GM19099 (cell line): ENCODE results near the gene STIM2.

Source experiments
- POLR2A ChIP-seq: IDR thresholded peaks from 3 replicates; pipeline ENCODE4 v1.6.1; 2011; ENCODE audit warnings: low read depth; ENCODE audit not compliant: insufficient read length; ENCODE audit errors: extremely low read depth

The STIM2 gene

DNA sequence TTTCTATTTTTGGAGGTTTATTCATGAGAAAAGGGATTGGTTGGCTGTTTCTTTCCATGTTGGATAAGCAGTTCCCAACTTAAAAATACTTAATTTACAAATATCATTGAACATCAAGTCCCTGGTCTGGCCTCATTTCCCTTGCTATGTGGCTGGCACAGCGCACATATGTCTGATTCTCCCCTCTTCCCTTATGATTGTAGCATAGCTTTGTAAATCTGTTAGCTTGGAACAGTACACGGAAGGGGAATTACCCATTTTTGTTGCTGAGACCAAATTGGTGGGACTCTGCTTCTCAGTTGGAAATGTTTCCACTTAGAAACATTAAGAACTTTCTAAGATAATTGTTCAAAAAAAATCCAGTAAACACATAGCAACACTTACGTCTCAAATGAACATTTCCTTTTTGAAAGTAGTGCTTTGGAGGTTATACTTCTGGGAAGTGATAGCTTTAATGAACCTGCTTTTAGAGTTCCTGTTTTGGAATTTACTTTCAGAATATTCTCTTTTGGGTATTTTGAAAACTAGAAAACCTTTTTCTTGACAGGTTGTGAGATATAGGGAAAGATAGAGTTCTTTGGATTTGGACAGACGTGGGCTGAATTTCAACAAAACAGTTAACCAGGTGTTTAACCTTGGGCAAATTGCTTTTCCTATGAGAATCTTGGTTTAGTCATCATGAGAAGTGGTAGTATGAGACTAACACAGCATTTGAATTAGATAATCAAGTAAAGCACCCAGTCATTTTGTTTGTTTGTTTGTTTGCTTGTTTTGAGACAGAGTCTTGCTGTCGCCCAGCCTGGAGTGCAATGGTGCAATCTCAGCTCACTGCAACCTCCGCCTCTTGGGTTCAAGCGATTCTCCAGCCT, 47.3 kb downstream of the STIM2 start:
- TF ChIP-seq POLR2A: no peak

DNA sequence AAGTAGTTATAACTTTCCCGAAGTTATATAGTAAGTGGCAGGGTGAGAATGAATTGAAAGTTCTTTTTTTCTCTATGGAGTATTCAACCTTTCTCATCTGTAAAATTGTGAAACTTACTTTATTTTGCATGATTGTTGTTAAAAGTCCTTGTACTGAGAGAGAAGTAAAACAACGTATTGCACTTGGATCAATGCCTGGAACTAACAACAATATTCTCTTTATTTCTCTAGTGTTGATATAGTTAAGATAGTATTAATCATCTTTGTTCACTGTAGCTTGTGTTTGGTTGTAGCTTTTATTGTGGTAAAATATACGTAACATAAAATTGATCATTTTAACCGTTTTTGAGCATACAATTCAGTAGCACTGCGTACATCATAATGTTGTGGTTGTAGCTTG, 48.7 kb downstream of the STIM2 start:
- TF ChIP-seq POLR2A: no peak

DNA sequence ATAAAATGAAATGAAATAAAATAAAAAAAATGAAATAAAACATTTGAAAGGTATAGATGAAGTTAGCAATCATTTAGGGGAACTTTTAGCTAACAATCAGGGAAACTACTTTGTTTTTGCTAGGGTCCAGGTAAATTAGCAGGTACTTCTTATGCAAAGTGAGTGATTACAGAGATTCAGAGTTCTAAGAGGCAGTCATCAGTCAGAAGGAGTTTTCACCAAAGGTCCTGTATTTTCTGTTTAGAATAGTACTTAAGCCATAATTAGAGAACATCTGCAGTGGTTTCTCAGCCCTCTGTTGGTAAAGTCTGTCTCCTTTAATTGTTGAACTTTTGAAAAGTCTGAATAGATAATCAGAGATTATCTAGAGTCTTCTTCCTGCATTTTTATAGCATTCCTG, 50.6 kb downstream of the STIM2 start:
- no peak for TF ChIP-seq POLR2A

GRCh38 chr4:26912069-26912468, 51.4 kb downstream of the STIM2 start:
- no peak for TF ChIP-seq POLR2A

DNA sequence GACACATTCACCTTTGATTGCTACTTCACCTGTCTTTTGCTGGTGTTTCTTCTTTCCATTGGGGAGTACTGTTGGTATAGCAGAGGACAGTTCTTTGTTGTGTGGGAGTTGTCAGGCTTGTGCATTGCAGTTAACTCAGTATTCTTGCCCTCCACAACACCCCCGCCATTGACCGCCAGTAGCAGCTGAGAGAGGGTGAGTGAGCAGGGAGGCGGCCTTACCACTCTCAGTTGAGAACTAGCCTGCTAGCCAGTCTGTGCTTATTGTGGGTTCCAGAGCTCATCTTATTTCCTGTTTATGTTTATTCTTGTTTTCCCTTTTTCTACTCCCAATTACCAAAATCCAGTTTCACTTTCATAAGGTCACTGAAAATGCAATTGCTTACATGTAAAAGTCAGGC, 52.2 kb downstream of the STIM2 start:
- no peak for TF ChIP-seq POLR2A

- no peak for TF ChIP-seq POLR2A
Observed at GRCh38 chr4:26916195-26916594, 55.6 kb downstream of the STIM2 start.

GRCh38 chr4:26930964-26931363, 70.3 kb downstream of the STIM2 start:
- TF ChIP-seq POLR2A: no peak

GRCh38 chr4:26931451-26931850, 70.8 kb downstream of the STIM2 start:
- TF ChIP-seq POLR2A: no peak

DNA sequence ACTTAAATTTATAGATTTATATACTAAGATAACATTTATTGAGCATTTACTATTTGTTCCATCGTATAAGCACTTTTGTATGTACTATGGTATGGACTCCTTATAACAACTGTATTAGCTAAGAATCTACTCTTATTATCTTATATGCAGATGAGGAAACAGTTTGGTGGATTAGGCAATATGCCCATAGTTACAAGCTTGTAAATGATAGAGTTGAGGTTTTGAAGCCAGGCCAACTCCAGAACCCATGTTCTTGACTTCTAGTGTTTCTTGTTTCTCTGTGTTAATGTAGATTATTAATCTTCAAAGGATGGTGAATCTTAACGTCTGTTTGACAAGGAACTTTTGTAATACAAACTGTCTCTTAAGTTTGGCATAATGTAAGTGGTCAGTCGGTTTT, 71.3 kb downstream of the STIM2 start:
- no peak for TF ChIP-seq POLR2A

DNA sequence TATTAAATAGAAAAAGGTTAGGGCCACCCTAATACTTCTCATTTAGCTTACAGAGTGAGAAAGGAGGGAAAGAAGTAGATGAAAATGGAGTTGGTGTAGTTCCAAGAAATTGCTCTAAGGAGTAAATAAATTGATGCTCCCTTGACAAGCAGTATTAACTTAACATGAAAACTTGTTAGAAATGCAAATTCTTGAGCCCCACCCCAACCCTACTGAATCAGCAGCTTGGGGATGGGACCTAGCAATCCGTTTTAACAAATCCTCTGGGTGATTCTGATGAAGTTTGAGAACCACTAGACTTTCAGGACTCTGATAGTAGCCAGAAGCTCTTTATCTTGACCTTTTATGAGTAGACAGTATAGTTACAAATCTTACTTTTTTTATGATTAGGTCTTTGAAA, 74.8 kb downstream of the STIM2 start:
- no peak for TF ChIP-seq POLR2A

GRCh38 chr4:26936284-26937065, 75.8 kb downstream of the STIM2 start:
- no peak for TF ChIP-seq POLR2A

- no peak for TF ChIP-seq POLR2A
Observed at GRCh38 chr4:26937139-26937538, 76.5 kb downstream of the STIM2 start.

DNA sequence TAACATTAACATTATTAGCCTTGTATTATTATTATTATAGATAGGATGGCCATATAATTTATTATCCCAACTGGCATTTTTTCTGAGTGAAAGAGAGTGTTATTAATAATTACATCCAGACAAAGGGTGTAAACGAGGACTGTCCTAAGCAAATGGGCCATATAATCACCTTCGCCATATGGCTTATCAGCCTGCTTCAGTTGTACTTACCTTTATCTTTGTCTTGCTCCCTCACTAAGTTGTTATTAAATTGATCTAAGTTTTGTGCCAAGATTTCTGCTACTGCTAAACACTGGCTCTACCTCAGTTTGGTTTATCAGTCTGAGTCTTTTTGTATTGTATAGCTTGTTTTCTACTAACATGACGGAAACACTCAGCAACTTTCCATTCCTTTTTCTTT, 76.9 kb downstream of the STIM2 start:
- TF ChIP-seq POLR2A: no peak

- no peak for TF ChIP-seq POLR2A
Observed at GRCh38 chr4:26938516-26938915, 77.9 kb downstream of the STIM2 start.

GRCh38 chr4:26941951-26942350, 81.3 kb downstream of the STIM2 start:
- no peak for TF ChIP-seq POLR2A

DNA sequence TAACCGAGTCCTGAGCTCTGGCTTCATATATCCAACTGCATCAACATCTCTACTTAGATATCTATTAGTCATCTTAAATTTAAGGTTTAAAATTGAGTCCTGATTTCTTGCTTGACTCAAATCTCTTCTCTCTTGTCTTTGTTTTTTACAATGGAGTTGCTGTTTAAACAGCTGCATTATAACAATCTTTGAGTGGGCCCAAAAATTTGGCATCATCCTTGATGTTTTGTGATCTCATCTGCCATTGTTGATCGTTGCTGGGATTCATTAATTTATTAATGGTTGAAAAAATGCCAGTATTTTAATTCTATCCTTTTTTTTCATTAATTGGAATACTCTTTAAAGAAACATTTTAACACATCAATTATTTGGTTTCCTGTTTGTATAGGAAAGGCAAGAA, 82.2 kb downstream of the STIM2 start:
- TF ChIP-seq POLR2A: no peak
